Subcutaneous abdominal adipose tissue (tissue), 5 donors: Measurements from ENCODE around the gene PDE4D.

Source experiments
- H3K27ac ChIP-seq: one replicate; pipeline ENCODE4 v1.7.0; 2013; ENCODE audit warnings: low read depth, mild to moderate bottlenecking, inconsistent platforms, low read length, moderate library complexity
- H3K27me3 ChIP-seq, 5 donors: one replicate each; pipeline ENCODE4 v1.7.0; 2013; ENCODE audit warnings: low read length in 5 of 5, inconsistent platforms in 1 of 5; ENCODE audit not compliant: control insufficient read depth in 5 of 5, insufficient read depth in 4 of 5
- H3K36me3 ChIP-seq, 5 donors: one replicate each; pipeline ENCODE4 v1.7.0; 2013; ENCODE audit warnings: low read length in 5 of 5; ENCODE audit not compliant: control insufficient read depth in 5 of 5, insufficient read depth in 5 of 5
- H3K4me1 ChIP-seq, 5 donors: one replicate each; pipeline ENCODE4 v1.7.0; 2013; ENCODE audit warnings: low read length in 5 of 5, mild to moderate bottlenecking in 3 of 5, moderate library complexity in 1 of 5; ENCODE audit not compliant: control insufficient read depth in 5 of 5, insufficient read depth in 5 of 5
- H3K4me3 ChIP-seq, 5 donors: one replicate each; pipeline ENCODE4 v1.7.0; 2013; ENCODE audit warnings: low read length in 5 of 5, low read depth in 1 of 5
- H3K9ac ChIP-seq, 5 donors: one replicate each; pipeline ENCODE4 v1.7.0; 2013; ENCODE audit warnings: low read length in 5 of 5, mild to moderate bottlenecking in 4 of 5, moderate library complexity in 3 of 5
- H3K9me3 ChIP-seq, 5 donors: one replicate each; pipeline ENCODE4 v1.7.0; 2013; ENCODE audit warnings: low read length in 5 of 5; ENCODE audit not compliant: control insufficient read depth in 5 of 5
- donor health status: healthy.
- donor health status: healthy.
- donor health status: healthy.
- donor health status: healthy.
- donor health status: healthy.

PDE4D gene

GRCh38 chr5:59188419-59189225 lies 704.9 kb downstream of the PDE4D start:
- no peak overlapping the region for H3K27ac ChIP-seq
- peaks cover 3 to 14% (median 6%) of the 10 kb centered on the region in 5 donors for H3K4me1 ChIP-seq
- H3K36me3 ChIP-seq: no peaks in the 10 kb centered on the region
- H3K9me3 ChIP-seq: no peaks in the 10 kb centered on the region
- no peaks in the 10 kb centered on the region for H3K27me3 ChIP-seq
- H3K9ac ChIP-seq: peak overlapping the region in 1 of 5 donors; percentile 1
- peak overlapping the region in 4 of 5 donors; percentile 3 to 53 (median 26) for H3K4me3 ChIP-seq

GRCh38 chr5:59187857-59188256 lies 705.7 kb downstream of the PDE4D start:
- Histone ChIP-seq H3K4me1 (peaks cover 3 to 14% (median 6%) of the 10 kb centered on the region in 5 donors), H3K36me3 (no peaks in the 10 kb centered on the region), H3K4me3 (no peak overlapping the region), H3K9me3 (no peaks in the 10 kb centered on the region), H3K27ac (no peak overlapping the region), H3K27me3 (no peaks in the 10 kb centered on the region), H3K9ac (no peak overlapping the region)

GRCh38 chr5:59186623-59187022 lies 706.9 kb downstream of the PDE4D start:
- Histone ChIP-seq H3K4me1 (peaks cover 3 to 14% (median 6%) of the 10 kb centered on the region in 5 donors), H3K9ac (no peak overlapping the region), H3K27me3 (no peaks in the 10 kb centered on the region), H3K36me3 (no peaks in the 10 kb centered on the region), H3K4me3 (no peak overlapping the region), H3K9me3 (no peaks in the 10 kb centered on the region), H3K27ac (no peak overlapping the region)

- no peak overlapping the region for H3K4me3 ChIP-seq
- no peaks in the 10 kb centered on the region for H3K36me3 ChIP-seq
- H3K9me3 ChIP-seq: no peaks in the 10 kb centered on the region
- H3K9ac ChIP-seq: no peak overlapping the region
- H3K4me1 ChIP-seq: peaks cover 3 to 14% (median 6%) of the 10 kb centered on the region in 5 donors
- no peak overlapping the region for H3K27ac ChIP-seq
- H3K27me3 ChIP-seq: no peaks in the 10 kb centered on the region
Measured at GRCh38 chr5:59185757-59186385, 707.7 kb downstream of the PDE4D start.

- Histone ChIP-seq H3K9me3 (no peaks in the 10 kb centered on the region), H3K4me3 (no peak overlapping the region), H3K27ac (no peak overlapping the region), H3K4me1 (peaks cover 3 to 13% (median 6%) of the 10 kb centered on the region in 5 donors), H3K36me3 (no peaks in the 10 kb centered on the region), H3K27me3 (no peaks in the 10 kb centered on the region), H3K9ac (no peak overlapping the region)
Measured at GRCh38 chr5:59184769-59185168, 708.8 kb downstream of the PDE4D start.

GRCh38 chr5:59182760-59183159 lies 710.8 kb downstream of the PDE4D start:
- Histone ChIP-seq H3K9ac (no peak overlapping the region), H3K4me3 (no peak overlapping the region), H3K27ac (no peak overlapping the region), H3K9me3 (no peaks in the 10 kb centered on the region), H3K27me3 (no peaks in the 10 kb centered on the region), H3K36me3 (no peaks in the 10 kb centered on the region), H3K4me1 (no peaks in the 10 kb centered on the region)

GRCh38 chr5:59180515-59180914 lies 713.0 kb downstream of the PDE4D start:
- Histone ChIP-seq H3K27me3 (no peaks in the 10 kb centered on the region), H3K4me3 (no peak overlapping the region), H3K9ac (no peak overlapping the region), H3K9me3 (no peaks in the 10 kb centered on the region), H3K4me1 (no peaks in the 10 kb centered on the region), H3K36me3 (no peaks in the 10 kb centered on the region), H3K27ac (no peak overlapping the region)

- Histone ChIP-seq H3K27ac (no peak overlapping the region), H3K36me3 (no peaks in the 10 kb centered on the region), H3K4me3 (no peak overlapping the region), H3K9ac (no peak overlapping the region), H3K27me3 (no peaks in the 10 kb centered on the region), H3K9me3 (no peaks in the 10 kb centered on the region), H3K4me1 (no peaks in the 10 kb centered on the region)
Measured at GRCh38 chr5:59179704-59180103, 713.8 kb downstream of the PDE4D start.

- Histone ChIP-seq H3K27me3 (no peaks in the 10 kb centered on the region), H3K4me1 (no peaks in the 10 kb centered on the region), H3K27ac (no peak overlapping the region), H3K4me3 (no peak overlapping the region), H3K9ac (no peak overlapping the region), H3K36me3 (no peaks in the 10 kb centered on the region), H3K9me3 (no peaks in the 10 kb centered on the region)
Measured at GRCh38 chr5:59178482-59178881, 715.0 kb downstream of the PDE4D start.

GRCh38 chr5:59178071-59178470 lies 715.5 kb downstream of the PDE4D start:
- Histone ChIP-seq H3K36me3 (no peaks in the 10 kb centered on the region), H3K4me3 (no peak overlapping the region), H3K9me3 (no peaks in the 10 kb centered on the region), H3K4me1 (no peaks in the 10 kb centered on the region), H3K9ac (no peak overlapping the region), H3K27ac (no peak overlapping the region), H3K27me3 (no peaks in the 10 kb centered on the region)
